ENCODE data around the gene SCN3A.

The SCN3A gene

DNA sequence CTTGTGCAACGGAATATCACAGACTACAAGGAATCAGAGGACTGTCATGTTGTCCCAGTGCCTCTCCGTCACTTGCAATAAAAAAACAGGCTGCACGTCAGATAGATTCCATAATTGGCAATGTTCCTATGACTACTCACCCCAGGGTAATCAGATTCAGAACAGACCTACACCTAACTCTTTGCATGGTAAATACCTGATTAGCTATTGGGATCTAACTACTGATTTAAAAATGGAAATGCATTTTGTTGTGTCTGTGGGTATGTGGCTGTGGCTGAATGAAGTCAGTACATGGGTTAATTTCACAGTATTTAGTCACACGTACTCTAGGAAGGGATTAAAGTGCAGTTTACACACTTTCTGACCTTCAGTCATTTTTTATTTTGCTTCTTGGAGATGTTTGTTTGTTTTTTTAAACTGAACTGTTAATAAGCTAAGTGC lies 91.7 kb downstream of the SCN3A start:
- no peak for DNase-seq (ENCODE audit: low read depth)

DNA sequence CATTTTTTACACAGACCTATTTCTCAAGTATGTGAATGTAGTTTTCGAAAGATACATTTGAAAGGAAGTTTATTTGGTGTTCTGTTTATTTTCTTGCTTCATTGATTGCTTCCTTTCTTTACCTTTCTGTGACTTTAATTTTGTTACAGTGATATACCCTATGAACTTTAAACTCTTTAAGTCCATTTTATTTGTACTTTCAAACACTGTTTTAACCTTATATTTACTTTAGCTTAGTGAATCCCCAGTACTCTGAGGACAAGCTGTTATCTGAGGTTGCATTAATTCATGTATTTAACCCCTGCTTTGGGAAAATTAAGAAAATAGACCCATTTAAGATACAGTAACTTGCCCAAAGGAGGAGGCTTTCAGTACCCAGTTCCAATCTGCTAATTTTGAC lies 93.5 kb downstream of the SCN3A start:
- DNase-seq (ENCODE audit: low read depth): no peak

DNA sequence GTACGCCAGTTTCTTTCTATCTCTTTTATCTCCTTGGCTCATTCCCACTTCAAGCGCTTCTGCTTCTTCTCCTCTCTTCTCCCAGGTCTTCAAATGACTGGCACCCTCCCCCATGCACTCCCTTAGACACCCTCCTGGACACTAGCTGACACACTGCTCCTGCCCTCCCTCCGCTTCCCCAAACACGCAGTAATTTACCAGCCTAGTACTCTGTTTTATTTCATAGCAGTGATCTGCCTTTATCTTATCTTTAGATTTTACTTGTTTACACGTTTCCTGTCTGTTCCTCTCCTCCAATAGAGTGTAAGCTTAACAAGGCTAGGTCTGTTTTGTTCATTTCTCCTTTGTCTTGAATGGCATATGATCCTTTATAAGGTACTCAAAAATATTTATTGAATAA lies 93.9 kb downstream of the SCN3A start:
- DNase-seq (ENCODE audit: low read depth): peak; percentile 96

DNA sequence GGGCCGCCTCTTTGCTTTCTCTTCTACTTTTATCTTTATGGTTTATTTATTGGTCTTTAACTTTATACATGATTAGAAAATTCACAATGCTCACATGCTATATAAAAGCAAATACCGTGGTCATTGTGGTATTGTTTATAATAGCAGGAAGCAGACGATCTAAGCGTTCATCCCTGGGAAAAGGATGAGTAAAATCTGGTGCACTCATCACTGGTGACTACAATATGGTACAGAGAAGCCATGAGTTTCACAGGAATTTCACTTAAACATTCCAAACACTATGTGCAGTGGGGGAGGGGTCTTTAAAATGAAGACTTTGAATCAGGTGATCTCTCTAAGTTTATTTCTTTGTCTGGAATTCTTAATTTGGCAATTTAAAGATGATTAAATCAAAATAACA lies 97.9 kb downstream of the SCN3A start:
- DNase-seq (ENCODE audit: low read depth): no peak

DNA sequence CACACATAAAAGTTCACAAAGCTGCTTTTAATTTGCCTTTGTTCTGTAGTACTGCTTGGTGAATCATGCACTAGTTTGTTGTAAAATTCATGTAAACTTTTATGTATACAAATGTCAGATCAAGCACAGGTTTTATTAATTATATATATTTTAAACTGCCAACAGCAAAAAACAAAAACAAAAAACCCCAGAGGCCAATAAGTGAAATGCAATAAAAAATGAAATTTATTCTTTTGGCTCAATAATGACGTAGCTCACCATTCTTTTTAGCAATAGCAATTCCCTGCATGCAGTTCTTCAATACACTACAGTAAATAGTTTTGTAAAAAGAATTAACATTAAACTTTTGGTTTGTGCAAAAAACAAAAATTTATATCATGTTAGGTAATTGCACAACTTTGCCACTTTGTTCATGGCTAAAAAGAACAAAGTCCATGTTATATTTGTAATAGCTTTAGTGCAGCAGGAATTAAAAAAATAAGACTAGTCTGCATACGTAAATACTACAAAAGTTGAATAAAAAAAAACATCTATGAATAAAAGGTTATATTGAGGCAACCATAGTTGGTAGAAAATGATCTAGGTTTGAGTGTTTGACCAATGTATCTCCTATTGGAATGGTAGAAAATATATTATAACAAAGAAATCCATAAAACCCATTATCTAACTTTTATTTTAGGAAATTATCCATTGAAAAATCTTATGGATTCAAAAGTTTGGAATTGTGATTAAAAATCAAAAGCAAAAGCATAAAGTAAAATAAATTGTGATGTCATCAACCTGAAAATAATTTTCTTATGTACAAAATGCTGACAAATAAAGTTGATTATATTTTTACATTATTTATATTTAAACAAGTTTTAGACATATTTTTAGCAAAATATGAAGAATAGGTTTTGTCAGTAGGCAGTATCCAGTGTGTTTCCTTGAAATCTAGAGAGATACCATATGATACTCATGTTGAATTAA lies 115.6 kb downstream of the SCN3A start:
- no peak for DNase-seq (ENCODE audit: low read depth)

DNA sequence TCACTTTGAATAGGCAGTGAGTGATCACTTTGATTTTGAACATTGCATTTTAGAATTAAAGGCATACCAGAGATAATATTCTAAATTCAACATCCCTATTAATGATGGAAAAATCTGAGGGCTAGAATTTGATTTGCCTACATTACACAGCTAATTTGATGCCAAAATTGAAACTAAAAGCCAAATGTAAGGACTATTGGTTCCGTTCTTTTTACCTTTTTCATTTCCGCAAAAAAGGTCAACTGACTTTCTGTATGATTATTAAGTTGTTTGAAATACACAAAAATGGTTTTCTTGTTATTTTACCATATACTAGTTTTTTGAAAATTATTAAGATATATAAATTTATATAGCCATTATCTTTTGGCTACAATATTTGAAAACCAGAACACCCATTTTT lies 117.5 kb downstream of the SCN3A start:
- DNase-seq (ENCODE audit: low read depth): no peak

DNA sequence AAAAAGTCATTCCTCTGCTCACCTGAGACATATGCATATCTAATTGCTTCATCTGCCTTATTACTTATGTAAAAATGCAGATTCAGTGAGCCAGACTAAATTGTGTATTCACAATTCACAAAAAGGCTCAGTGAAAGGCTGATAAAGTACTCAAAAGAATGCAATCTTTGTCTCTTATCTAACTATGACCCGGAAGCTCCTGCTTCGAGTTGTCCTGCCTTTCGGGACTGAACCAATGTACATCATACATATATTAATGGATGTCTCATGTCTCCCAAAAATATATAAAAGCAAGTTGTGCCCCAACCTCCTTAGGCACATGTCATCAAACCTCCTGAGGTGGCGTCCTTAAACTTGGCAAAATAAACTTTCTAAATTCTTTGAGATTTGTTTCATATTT lies 120.5 kb downstream of the SCN3A start:
- no peak for DNase-seq (ENCODE audit: low read depth)

DNA sequence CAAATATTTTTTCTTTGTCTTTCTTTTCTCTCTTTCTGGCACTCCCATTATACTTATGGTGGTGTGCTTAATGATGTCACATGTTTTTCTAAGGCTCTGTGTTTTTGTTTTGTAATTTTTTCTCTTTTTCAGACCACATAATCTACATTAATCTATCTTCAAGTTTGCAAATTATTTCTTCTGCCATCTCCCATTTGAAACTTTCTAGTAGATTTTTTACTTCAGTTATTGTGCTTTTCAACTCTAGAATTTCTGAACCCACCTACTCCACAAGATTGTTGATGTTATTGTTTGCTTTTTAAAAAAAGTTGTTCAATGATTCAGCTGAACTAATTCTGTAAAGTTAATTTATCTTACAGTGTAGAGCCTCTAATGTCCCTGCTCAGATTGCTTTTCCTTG lies 121.4 kb downstream of the SCN3A start:
- DNase-seq (ENCODE audit: low read depth): no peak

DNA sequence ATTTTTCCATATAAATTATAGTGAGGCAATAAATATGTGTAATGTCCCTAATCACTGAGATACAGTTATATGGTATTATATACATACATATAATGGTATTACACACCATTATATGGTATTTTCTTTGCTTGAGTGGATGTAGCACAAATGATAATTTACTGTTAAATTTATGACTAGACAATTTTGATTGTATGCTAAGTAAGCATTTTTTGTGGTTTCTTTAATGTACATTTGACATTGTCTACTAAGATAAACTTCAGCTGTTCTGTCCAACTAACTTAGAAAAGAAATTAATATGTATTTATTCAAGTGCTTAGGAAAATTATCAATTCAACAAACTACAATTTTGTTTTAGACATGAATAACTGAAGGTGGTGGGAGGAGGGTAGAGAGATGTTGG lies 122.6 kb downstream of the SCN3A start:
- DNase-seq (ENCODE audit: low read depth): no peak

DNA sequence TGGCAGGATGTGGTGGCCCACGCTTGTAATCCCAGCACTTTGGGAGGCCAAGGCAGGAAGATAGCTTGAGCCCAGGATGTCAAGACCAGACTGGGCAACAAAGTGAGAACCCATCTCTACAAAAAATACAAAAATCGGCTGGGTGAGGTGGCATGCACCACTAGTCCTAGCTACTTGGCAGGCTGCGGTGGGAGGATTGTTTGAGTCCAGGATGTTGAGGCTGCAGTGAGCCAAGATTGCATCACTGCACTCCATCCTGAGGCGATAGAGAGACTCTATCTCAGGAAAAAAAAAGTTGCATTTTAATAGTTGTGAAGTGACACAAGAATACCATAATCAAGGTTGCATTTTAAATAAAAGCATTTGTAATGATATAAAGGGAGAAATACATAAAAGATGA lies 124.4 kb downstream of the SCN3A start:
- no peak for DNase-seq (ENCODE audit: low read depth)

DNA sequence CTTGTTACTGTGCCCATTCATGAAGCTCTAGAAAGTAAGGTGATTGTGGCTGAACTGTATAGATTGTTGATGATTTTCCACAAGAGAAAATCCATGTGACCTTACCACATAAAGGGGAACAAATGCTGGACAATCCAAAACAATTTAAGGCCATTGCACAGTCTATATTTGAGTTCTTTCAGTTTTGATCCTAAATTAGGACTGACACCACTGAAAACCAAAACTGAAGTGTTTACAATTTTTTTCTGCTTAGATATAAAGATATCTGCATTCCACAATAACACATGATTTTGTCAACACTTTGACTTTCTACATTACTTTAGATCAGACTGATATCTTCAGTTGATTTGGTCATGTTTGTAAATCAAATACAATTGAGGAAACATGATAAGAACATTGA lies 124.9 kb downstream of the SCN3A start:
- no peak for DNase-seq (ENCODE audit: low read depth)

DNA sequence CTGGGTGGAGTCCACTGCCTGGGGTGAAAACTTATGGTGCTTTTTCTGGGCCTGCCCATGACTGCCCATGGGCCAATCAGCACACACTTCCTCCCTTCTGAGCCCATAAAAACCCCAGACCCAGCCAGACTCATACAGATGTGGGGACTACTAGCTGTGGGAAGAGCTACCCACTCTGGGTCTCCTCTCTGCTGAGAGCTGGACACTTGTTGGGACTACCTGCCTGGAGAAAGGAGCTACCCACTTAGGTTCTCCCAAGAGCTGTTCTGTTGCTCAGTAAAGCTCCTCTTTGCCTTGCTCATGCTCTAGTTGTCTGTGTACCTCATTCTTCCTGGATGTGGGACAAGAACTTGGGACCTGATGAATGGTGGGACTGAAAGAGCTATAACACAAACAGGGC lies 129.0 kb downstream of the SCN3A start:
- no peak for DNase-seq (ENCODE audit: low read depth)

DNA sequence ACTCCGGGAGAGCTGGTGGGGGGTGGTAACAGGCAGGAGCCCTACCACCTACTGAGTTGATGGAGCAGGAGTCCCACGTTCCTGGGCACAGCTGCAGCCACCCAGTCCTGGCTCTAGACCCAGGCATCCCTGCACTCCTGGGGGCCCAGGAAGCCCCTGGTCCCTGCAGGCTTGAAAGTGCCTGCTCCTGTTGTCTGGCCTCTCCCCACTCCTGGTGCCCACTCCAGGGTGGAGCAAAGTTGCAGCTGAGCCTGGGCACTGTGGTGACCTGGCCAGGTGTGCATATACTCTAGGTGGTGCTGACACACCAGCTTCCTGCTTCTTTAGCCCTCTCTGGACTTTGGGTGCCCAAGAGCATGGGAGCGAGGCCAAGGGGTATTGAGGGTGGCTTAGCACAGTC lies 129.5 kb downstream of the SCN3A start:
- DNase-seq (ENCODE audit: low read depth): no peak

DNA sequence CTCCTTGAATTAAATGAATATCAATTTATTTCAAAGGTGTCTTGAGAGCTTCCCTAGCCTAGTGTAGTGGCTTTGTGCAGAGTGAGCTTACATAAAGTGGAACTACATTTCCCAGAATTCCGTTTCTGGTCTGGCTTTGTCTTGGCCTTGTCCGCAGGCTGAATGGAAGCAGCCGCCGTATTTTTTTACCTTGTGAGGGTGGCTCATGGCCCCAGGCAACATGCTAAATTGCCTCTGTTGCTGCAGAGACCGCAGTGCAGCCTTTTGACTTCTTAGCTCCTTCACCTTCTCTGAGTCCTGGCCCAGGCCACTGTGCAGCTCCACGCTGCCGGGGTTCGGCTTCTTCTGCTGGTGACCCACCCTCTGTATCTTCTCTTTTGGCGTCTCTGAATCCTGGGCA lies 133.8 kb downstream of the SCN3A start:
- DNase-seq (ENCODE audit: low read depth): no peak

DNA sequence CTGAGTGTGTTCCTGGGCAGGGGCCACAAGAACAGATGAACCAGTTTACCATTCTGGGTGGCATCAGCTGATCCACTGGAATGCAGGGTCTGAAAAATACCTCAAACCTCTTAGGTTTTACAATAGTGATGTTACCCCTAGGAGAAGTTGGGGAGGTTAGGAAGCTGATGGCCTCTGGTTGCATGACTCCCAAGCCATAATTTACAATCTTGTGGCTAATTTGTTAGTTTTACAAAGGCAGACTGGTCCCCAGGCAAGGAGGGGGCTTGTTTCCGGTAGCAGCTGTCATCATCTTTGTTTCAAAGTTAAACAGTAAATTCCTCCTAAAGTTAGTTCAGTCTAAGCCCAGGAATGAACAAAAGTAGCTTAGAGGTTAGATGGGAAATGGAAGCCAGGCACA lies 134.7 kb downstream of the SCN3A start:
- DNase-seq (ENCODE audit: low read depth): no peak

DNA sequence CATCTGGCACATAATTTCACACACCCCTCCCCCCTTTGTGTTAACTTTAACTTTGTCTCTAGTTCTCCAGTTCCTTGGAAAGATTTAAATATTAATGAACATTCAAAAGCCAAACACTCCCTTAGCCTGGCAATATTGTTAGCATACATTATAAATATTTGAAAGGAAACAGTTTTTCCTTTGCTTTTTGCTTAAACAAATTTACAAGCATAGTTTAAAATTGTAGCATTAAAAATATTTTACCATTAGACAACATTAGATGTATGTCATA lies 135.4 kb downstream of the SCN3A start:
- no peak for DNase-seq (ENCODE audit: low read depth)

DNA sequence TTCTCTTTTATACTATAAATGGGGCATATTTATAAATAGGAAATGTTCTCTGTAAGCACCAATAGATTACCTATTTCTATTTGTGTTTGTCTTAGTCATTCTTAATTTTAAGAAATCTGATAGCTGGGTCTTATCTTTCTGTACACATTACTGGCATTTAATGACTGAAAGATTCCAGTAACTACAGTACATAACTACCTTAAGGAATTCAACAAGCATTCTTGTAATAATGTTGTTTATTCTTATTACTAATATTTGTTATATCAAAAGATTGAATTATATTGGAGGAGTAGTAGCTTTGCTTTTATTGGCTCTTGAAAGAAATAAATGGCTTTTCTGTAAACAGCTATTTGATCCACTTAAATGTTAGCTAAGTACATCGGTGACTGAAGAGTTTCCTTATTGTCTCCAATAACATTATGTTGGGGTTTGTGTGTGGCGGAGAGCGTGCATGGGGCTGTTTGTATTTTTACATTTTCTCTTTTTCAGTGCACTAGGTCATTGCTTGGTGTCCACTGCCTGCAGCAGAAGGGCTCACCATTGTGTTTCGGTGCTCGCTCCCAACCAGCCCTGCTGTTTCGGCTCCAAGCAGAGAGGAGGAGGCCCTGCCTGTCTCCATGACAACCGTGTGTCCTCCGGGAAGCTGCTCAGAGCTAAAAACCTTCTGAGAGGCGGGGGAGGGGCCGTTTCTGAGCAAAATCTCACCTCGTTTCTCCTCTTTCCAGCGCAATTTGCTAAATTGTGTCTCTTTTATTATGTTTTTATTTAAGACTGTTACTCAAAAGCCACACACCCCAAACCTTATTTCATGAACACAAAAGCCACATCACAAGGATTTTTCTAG lies 136.0 kb downstream of the SCN3A start:
- DNase-seq (ENCODE audit: low read depth): peak; percentile 55

DNA sequence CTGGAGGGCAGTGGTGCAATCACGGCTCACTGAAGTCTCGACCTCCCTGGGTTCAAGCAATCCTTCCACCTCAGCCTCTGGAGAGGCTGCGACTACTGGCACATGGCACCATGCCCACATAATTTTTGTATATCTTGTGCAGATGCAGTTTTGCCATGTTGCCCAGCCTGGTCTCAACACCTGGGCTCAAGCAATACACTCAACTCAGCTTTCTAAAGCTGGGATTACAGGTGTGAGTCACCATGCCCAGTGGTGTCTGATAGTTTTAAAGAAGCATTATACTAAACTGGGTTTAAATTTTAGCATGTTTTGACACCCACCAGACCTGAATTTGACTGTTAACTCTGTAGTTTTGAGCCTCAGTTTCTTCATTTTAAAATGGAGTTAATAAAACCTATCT lies 139.1 kb downstream of the SCN3A start:
- DNase-seq (ENCODE audit: low read depth): no peak

DNA sequence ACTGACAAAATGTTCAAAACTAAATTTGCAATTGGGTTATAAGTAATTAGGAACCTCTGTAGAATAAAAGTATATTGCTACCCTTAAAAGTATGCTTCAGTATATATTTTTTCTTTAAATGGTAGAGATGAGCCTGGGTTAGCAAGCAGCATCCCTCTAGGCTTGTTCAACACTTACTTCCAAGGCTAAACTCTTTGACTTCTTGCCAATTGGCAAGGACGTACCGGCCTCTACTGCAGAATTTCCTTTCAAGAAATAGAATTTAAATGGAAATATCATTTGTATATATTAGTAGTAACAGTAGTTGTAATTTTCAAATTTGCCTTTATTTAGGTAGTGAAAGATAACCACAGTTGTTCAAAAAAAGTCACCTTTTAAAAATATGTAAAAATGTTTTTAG lies 143.4 kb downstream of the SCN3A start:
- DNase-seq (ENCODE audit: low read depth): no peak

DNA sequence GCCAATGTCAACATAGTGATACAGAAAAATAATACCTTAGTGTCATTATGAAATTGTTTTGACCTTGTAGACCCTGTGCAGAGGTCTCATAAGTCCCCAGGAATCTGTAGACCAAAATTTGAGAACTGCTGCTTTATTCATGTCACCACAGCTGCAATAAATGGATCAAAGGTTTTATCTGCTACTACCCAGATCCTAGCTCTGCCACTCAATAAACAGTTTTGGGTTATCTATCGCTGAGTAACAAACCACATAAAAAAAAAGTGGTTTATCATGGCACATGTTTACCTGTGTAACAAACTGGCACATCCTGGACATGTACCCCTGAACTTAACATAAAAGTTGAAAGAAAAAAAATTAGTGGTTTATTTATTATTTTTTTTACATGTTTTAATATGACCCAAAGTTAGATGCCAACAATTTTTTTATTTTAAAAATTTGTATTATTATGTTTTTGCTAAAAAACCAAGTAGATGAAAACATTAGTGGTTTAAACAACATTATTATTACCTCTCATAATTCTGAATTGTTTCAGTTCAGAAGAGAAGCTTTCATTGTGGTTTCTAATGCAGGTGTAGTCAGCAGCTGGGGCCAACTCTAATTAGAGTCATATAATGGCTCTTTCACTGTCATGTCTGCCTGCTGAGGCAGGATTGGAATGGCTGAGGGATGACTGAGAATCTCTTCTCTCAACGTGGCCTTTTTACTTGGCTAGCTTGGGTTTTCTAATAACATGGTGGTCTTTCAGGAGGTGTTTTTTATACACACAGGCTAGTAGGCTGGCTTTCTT lies 145.2 kb downstream of the SCN3A start:
- DNase-seq (ENCODE audit: low read depth): no peak

DNA sequence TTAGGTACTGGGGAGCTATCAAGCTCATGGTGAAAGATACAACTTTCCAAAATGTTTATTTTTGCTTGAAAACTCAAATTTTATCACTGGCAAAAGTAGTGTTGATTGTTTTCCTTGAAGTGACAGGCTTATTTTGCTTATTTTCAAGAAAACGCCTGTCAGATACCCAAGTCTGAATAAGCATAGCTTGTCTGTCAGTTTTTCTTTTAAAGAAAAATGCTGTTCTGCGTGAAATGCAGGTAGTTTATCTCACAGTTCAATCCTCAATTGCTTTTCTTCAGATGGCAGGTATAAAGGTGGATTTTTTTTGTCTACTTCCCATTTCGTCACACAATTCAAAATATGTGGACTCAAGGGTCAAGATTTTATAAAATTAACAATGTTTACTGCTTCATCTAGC lies 145.9 kb downstream of the SCN3A start:
- DNase-seq (ENCODE audit: low read depth): no peak

DNA sequence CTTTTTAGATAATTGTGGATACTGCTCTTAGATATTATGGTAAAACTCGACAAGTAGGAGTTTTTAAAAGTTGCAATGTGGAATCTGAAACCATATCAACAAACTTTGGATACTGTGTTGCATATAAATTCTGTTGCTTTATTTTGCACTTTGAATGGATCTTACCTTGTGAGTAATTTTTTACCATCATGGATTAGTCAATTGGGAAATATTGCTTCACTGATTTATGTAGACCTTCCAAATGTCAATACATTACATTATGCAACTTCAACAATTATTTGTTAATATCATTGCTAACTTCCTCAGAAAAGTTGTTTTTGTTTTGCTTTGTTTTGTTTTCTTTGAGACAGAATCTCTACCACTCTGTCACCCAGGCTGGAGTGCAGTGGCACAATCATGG lies 146.5 kb downstream of the SCN3A start:
- no peak for DNase-seq (ENCODE audit: low read depth)

DNA sequence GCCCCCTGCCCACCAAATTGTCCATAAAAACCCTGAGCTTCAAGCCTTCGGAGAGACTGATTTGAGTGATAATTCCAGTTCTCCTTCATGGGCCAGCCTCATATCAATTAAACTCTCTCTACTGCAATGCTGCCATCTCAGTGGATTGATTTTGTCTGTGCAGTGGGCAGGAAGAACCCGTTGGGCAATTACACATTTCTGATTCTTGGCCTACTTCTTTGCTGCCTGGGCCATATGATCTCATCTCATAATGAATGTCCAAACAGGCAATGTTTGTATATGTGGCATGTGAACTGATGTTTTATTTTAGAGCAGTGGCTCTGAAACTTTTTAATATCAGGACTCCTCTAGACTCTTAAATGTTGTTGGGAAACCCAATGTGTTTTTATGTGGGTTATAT lies 147.3 kb downstream of the SCN3A start:
- peak; percentile 19 for DNase-seq (ENCODE audit: low read depth)

All from amniotic epithelial cell (primary cell).